ENCODE results near the gene RASAL3. TPM values are rescaled to one million over a fixed set of nuclear protein-coding genes. Genes with fewer than 3 reads are reported as not detected.

Gene RASAL3
- total and polyA plus RNA-seq, 4 donors: 0.76 to 1.5 (median 1.1) TPM

DNA sequence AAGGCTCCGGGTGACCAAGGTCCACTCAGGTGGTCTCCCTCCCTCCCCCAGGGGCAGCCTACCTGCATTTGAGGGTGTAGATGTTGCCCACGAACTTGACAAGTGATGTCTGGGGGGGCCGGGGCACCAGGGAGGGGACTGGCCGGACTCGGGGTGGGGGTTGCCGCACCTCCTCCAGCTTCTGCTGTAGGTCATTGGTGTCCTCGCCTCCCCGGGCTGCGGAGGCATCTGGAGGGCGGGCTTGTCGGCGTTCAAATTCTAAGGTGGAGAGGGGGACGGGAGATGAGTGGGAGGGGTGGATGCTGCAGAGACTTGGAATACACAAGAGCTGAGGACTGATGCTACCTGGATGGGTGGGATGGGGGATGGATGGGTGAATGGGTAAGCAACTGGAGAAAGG is 40.2 kb downstream of the RASAL3 start:
- 98% methylated on average over 13 of the region's 13 CpGs for WGBS
- DNase-seq (ENCODE audit: low spot score): no peak
- no peaks in the 10 kb centered on the region for H3K9me3 ChIP-seq (ENCODE audit: control insufficient read depth in 4 of 4, low read length in 3 of 4)
- no peak overlapping the region for H3K9ac ChIP-seq (ENCODE audit: low read depth in 1 of 2, low read length in 2 of 2)
- peaks cover 14 to 46% (median 39%) of the 10 kb centered on the region in 4 donors for H3K4me1 ChIP-seq (ENCODE audit: control insufficient read depth in 4 of 4, insufficient read depth in 4 of 4, low read length in 3 of 4)
- no peak overlapping the region for H3K27ac ChIP-seq (ENCODE audit: low read depth in 1 of 2, low read length in 2 of 2)
- no peak overlapping the region for H3K4me3 ChIP-seq (ENCODE audit: low read depth in 1 of 3, low read length in 3 of 3)
- no peak for TF ChIP-seq YY1 (IDR thresholded peaks at IDR 0.05)
- TF ChIP-seq, protein P1, sequence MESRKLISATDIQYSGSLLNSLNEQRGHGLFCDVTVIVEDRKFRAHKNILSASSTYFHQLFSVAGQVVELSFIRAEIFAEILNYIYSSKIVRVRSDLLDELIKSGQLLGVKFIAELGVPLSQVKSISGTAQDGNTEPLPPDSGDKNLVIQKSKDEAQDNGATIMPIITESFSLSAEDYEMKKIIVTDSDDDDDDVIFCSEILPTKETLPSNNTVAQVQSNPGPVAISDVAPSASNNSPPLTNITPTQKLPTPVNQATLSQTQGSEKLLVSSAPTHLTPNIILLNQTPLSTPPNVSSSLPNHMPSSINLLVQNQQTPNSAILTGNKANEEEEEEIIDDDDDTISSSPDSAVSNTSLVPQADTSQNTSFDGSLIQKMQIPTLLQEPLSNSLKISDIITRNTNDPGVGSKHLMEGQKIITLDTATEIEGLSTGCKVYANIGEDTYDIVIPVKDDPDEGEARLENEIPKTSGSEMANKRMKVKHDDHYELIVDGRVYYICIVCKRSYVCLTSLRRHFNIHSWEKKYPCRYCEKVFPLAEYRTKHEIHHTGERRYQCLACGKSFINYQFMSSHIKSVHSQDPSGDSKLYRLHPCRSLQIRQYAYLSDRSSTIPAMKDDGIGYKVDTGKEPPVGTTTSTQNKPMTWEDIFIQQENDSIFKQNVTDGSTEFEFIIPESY (IDR thresholded peaks at IDR 0.05): no peak
- TF ChIP-seq HNF4G (IDR thresholded peaks at IDR 0.05): no peak
- H3K36me3 ChIP-seq (ENCODE audit: control insufficient read depth in 4 of 4, insufficient read depth in 3 of 4, low read depth in 1 of 4, low read length in 3 of 4): peaks cover 8 to 42% (median 14%) of the 10 kb centered on the region in 4 donors
- H3K27me3 ChIP-seq (ENCODE audit: control insufficient read depth in 4 of 4, insufficient read depth in 4 of 4, low read length in 3 of 4): no peaks in the 10 kb centered on the region

DNA sequence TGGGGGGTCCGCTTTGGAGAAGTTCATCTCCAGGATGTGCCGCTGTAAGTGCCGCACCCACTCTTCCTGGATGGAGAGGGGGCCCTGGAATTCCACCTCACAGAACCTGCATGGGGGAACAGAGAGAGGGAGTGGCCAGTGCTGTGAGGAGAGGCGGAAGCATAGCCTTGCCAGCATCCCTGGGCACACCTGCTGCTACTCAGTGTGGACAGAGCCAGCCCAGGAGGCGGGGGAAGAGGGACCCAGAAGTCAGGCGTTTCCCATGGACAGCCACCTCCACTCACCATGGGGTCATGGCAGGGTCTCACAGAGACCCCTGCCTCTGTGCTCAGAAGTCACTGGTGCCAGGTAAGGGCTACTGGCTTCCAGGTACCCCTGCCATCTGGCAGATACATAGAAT is 41.2 kb downstream of the RASAL3 start:
- Histone ChIP-seq H3K36me3 (ENCODE audit: control insufficient read depth in 4 of 4, insufficient read depth in 3 of 4, low read depth in 1 of 4, low read length in 3 of 4) (peaks cover 8 to 41% (median 14%) of the 10 kb centered on the region in 4 donors), H3K27me3 (ENCODE audit: control insufficient read depth in 4 of 4, insufficient read depth in 4 of 4, low read length in 3 of 4) (no peaks in the 10 kb centered on the region), H3K4me3 (ENCODE audit: low read depth in 1 of 3, low read length in 3 of 3) (no peak overlapping the region), H3K9ac (ENCODE audit: low read depth in 1 of 2, low read length in 2 of 2) (no peak overlapping the region), H3K9me3 (ENCODE audit: control insufficient read depth in 4 of 4, low read length in 3 of 4) (no peaks in the 10 kb centered on the region), H3K4me1 (ENCODE audit: control insufficient read depth in 4 of 4, insufficient read depth in 4 of 4, low read length in 3 of 4) (peaks cover 14 to 47% (median 37%) of the 10 kb centered on the region in 4 donors), H3K27ac (ENCODE audit: low read depth in 1 of 2, low read length in 2 of 2) (no peak overlapping the region)
- 99% methylated on average over 6 of the region's 6 CpGs for WGBS
- TF ChIP-seq, protein P2, sequence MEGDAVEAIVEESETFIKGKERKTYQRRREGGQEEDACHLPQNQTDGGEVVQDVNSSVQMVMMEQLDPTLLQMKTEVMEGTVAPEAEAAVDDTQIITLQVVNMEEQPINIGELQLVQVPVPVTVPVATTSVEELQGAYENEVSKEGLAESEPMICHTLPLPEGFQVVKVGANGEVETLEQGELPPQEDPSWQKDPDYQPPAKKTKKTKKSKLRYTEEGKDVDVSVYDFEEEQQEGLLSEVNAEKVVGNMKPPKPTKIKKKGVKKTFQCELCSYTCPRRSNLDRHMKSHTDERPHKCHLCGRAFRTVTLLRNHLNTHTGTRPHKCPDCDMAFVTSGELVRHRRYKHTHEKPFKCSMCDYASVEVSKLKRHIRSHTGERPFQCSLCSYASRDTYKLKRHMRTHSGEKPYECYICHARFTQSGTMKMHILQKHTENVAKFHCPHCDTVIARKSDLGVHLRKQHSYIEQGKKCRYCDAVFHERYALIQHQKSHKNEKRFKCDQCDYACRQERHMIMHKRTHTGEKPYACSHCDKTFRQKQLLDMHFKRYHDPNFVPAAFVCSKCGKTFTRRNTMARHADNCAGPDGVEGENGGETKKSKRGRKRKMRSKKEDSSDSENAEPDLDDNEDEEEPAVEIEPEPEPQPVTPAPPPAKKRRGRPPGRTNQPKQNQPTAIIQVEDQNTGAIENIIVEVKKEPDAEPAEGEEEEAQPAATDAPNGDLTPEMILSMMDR (IDR thresholded peaks at IDR 0.05; ENCODE audit: low read depth, low read length, missing input control): no peak
- TF ChIP-seq, protein P3, sequence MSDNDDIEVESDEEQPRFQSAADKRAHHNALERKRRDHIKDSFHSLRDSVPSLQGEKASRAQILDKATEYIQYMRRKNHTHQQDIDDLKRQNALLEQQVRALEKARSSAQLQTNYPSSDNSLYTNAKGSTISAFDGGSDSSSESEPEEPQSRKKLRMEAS (IDR thresholded peaks at IDR 0.05): no peak
- TF ChIP-seq RAD21 (IDR thresholded peaks at IDR 0.05) (no peak), EGR1 (IDR thresholded peaks at IDR 0.05; ENCODE audit: low read depth in 2 of 2) (no peak)
- DNase-seq (ENCODE audit: low spot score): no peak

DNA sequence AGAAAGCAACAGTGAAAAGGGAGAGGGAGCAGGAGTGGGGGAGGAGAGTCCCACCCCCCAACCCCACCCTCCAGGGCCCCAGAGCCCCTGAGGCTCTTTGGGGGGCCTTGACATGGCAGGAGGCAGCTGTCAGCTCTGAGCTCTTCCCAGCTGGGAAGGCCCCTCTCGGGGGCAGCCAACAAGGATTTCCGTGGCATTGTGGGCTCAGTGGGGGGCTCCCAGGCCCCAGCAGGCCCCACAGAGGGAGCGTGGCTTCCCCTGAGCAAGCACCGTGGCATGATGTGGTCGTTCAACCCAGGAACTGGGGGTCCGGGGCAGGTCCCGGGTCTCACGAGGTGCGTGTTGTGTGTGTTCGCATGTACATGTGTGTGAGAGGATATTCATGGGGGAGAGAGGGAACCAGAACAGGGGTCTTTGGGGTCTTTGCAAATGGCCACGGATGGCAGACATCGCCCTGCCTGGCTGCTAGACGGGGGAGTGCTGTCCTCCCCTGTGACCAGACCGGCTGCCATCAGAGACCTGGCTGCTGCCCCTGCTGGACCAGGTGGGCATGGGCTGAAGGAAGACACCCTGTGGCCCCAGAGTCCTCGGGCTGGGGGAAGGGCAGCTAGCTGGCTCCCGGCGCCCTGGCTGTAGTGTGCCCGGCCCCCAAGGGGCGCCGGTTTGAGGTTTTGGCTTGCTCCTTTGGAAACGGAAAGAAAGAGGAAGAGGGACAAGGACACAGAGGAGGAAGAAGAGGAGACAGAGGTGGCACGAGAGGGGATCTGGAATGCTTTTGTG is 41.9 kb downstream of the RASAL3 start:
- TF ChIP-seq, protein P4, sequence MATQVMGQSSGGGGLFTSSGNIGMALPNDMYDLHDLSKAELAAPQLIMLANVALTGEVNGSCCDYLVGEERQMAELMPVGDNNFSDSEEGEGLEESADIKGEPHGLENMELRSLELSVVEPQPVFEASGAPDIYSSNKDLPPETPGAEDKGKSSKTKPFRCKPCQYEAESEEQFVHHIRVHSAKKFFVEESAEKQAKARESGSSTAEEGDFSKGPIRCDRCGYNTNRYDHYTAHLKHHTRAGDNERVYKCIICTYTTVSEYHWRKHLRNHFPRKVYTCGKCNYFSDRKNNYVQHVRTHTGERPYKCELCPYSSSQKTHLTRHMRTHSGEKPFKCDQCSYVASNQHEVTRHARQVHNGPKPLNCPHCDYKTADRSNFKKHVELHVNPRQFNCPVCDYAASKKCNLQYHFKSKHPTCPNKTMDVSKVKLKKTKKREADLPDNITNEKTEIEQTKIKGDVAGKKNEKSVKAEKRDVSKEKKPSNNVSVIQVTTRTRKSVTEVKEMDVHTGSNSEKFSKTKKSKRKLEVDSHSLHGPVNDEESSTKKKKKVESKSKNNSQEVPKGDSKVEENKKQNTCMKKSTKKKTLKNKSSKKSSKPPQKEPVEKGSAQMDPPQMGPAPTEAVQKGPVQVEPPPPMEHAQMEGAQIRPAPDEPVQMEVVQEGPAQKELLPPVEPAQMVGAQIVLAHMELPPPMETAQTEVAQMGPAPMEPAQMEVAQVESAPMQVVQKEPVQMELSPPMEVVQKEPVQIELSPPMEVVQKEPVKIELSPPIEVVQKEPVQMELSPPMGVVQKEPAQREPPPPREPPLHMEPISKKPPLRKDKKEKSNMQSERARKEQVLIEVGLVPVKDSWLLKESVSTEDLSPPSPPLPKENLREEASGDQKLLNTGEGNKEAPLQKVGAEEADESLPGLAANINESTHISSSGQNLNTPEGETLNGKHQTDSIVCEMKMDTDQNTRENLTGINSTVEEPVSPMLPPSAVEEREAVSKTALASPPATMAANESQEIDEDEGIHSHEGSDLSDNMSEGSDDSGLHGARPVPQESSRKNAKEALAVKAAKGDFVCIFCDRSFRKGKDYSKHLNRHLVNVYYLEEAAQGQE (IDR thresholded peaks at IDR 0.05): no peak
- TF ChIP-seq FOXA1 (IDR thresholded peaks at IDR 0.05): no peak

More for the DNA sequence above, 41.9 kb downstream of the RASAL3 start:
- Histone ChIP-seq H3K4me1 (ENCODE audit: control insufficient read depth in 4 of 4, insufficient read depth in 4 of 4, low read length in 3 of 4) (peaks cover 14 to 49% (median 39%) of the 10 kb centered on the region in 4 donors), H3K27me3 (ENCODE audit: control insufficient read depth in 4 of 4, insufficient read depth in 4 of 4, low read length in 3 of 4) (no peaks in the 10 kb centered on the region), H3K9ac (ENCODE audit: low read depth in 1 of 2, low read length in 2 of 2) (no peak overlapping the region), H3K9me3 (ENCODE audit: control insufficient read depth in 4 of 4, low read length in 3 of 4) (no peaks in the 10 kb centered on the region), H3K27ac (ENCODE audit: low read depth in 1 of 2, low read length in 2 of 2) (peak overlapping the region; percentile 59 to 73), H3K4me3 (ENCODE audit: low read depth in 1 of 3, low read length in 3 of 3) (no peak overlapping the region), H3K36me3 (ENCODE audit: control insufficient read depth in 4 of 4, insufficient read depth in 3 of 4, low read depth in 1 of 4, low read length in 3 of 4) (peaks cover 8 to 35% (median 14%) of the 10 kb centered on the region in 4 donors)
- WGBS: 92% methylated on average over 22 of the region's 22 CpGs
- no peak for DNase-seq (ENCODE audit: low spot score)
